Limb (tissue), 2 donors: ENCODE measurements around the gene DGCR8.

Experiments
- DNase-seq, 2 donors: peaks; one replicate each; pipeline ENCODE4 v3.0.0-alpha.2; 2016; ENCODE audit errors: extremely low spot score in 2 of 2

DGCR8 gene

DNA sequence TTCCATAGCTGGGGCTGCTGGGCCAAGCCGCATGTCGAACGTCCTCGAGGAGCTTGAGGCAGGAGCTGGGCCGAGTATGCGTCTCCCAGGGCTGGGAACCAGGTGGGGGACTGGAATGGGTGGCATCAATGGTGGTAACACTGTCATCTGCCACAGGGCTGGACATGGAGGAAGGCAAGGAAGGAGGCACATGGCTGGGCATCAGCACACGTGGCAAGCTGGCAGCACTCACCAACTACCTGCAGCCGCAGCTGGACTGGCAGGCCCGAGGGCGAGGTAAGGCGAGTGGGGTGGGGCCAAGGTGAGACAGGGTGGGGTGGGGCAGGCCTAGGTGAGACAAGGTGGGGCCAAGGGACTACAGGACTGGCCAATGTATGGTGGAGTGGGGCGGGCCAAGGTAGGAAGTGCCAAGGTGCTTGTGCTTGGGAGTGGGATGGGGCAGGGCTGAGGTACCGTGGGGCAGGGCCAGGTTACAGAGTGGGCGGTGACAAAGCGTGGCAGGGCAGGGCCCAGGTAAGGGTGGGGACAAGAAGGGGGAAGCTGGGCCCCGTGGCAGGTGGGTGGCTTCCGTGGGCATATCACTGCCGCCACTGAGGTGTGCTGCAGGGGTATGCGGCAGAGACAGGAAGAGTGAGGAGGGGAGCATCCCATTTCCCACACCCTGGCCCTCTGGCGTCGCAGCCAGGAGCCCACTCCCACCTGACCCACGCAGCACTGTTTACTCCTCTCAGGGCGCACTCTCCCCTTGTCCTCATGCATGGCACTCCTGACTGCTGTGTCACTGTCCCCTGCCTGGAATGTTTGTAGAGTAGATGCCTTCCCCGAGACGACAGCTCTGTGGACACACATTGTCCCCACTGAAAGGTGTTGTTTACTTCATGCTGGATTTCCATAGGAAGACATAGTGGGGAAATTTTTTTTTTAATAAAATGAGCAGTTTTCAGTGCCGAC is 27.5 kb upstream of the DGCR8 start:
- no peak for DNase-seq

DNA sequence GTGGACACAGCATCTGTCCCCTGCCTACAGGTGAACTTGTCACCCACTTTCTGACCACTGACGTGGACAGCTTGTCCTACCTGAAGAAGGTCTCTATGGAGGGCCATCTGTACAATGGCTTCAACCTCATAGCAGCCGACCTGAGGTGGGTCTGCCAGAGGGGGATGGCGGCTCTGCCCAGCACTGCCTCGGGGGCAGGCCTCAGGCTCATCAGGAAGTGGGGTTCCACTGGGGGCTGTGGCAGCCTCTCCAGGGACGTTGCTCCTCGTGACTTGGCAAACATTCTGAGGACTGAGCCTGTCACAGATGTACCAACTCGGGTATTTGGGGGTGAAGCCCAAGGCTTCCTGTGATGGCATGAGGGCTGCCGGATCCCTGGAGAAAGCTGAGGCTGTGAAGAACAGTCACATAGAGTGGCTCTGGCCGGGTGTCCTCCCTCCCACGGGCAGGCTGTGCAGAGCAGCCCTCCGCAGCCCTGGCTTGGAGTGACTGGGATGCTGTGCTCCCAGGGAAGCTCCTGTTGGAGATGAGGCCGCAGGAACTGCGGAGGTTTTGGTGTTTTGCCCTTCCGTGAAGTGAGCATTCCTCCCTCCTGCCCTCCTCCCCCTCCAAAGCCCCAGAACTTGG is 26.5 kb upstream of the DGCR8 start:
- no peak for DNase-seq

DNA sequence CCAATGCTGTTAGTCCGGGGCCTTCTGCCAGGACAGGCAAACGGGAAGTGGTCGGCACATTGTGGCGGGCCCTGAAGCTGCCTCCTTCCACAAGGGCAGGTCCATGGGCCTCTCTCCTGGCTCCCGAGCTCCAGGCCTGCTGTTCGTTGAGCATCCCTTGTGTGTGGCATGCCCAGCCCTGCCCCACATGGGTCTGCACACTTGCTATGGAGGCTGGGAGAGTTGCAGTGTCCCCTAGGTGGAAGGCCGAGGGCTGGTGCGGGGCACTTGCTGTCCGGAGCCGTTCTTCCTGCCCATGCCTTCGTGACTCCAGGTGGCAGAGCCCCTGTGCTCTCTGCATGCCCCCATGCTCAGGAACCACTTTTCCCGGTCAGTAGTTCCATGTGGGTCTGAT is 26.0 kb upstream of the DGCR8 start:
- no peak for DNase-seq

DNA sequence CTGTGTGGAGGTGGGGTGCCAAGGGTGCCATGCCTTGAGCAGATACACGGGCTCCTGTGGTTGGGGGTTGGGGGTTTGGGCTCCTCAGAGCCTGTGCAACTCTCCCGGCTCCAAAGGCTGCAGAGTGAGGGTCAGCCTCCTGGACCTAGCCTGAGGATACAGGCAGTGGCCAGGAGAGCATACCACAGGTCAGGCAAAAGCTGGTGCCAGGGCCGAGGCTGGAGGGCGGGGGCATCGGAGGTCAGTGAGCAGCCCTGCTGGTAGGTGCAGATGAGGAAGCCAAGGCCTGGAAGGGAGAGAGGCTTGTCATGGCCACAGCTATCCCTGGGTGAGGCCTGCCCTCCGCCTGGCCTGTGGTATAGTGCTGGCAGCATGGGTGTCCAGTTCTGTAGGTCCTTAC is 25.6 kb upstream of the DGCR8 start:
- no peak for DNase-seq

DNA sequence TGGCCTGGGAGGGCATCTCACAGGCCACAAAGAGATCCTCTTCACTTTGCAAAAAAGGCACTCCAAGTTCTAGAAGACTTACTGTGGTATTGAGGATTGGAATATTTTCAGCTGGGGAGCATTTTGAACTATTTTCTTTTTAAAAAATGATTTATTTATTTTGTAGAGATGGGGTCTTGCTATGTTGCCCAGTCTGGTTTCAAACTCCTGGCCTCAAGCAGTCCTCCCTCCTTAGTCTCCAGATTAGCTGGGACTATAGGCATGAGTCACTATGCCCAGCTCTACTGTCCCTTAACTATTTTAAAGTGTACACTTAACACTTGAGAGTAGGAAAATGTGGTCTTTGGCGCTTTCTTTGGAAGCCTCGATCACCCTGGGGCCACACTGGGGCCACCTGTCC is 24.9 kb upstream of the DGCR8 start:
- no peak for DNase-seq

DNA sequence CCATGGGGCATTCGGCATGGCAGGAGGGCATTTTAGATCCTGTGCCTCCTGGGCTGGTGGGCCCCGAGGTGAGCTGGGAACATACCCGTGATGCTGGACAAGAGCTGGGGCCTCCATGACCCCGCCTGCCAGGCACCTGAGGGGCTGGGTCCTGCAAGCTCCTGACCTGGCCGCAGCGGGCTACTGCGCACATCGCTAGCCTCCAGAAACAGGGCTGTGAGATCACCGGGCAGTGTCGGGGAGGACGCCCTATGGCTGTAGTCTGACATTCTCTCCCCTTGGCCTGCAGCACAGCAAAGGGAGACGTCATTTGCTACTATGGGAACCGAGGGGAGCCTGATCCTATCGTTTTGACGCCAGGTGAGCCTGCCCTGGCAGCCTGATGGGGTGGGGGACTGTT is 24.4 kb upstream of the DGCR8 start:
- DNase-seq, result no peak

DNA sequence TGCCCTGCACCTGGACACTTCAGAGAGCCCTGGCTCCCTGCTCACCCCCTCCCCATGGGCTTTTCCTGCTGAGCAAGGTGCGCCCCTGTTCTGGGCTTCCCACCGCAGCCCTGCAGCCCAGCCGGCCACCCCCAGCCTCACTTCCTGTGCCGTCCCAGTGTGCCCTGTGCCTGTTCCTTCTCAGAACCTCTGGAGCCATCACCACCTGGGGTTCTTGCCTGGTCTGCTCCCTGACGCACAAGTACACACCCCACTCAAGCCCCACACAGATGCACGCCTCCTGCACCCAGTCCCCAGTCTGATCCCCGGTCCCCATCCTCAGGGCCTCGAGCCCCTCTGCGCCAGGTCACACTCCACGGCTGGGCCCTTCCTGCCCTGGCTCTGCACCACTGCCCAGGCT is 23.9 kb upstream of the DGCR8 start:
- DNase-seq, result no peak

DNA sequence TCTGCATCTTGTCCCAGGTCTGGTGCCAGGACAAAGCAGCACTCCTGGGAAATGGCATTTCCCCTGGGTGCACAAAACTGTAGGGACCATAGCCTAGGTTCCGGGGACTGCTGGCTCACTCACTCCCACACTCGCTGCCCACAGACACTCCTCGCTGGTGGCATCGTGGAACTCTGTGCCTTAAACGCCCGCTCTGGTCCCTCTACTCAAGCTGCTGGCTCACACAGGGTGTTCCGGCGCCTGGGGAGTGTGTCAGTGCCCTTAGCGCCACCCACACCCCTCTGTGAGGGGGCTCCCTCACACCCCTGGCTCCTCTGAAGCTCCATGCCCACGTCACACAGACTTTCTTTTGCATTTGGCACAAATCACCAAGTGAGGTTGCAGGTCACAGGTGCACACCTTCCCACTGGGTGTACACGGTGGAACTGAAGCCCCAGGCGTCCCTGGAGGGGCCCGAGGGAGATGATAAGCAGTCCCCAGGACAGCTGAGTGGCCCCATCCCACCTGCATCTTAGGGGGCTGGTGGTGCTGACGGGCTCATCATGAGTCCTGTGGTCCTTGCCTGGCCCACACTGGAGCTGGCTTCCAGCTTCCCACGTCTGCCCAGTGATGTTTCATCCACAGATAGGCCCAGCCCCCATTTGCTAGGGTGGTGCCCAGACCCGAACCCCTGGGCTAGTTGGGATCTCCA is 23.2 kb upstream of the DGCR8 start:
- DNase-seq, result no peak

DNA sequence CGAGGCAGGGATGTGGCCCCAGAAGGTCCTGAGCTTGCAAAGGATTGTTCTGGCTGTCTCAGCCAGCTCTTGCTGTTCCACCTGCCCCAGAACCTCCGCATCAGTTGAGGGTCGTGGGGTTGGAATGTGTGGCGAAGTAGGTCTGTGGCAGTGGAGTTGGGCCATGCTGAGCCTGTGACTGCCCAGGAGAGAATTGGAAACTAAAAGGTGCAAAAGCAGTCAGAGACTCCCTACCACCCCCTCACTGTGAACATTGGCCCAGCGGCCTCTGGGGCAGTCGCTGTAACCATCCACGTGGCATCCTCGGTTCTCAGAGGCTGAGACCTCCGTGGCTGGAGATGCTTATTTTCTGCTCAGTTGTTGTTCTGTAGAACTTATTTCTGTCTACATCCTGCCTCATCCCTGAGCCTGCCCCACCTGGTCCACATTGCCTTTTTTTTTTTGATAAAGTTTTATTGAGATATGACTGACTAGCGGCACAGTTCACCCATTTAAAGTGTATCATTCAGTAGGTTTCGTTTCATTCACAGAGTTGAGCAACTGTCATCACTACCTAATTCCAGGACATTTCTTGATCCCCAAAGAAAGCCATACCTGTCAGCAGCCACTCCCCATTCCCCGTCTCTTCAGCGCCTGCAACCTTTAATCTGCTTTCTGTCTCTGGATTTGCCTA is 22.3 kb upstream of the DGCR8 start:
- no peak for DNase-seq

DNA sequence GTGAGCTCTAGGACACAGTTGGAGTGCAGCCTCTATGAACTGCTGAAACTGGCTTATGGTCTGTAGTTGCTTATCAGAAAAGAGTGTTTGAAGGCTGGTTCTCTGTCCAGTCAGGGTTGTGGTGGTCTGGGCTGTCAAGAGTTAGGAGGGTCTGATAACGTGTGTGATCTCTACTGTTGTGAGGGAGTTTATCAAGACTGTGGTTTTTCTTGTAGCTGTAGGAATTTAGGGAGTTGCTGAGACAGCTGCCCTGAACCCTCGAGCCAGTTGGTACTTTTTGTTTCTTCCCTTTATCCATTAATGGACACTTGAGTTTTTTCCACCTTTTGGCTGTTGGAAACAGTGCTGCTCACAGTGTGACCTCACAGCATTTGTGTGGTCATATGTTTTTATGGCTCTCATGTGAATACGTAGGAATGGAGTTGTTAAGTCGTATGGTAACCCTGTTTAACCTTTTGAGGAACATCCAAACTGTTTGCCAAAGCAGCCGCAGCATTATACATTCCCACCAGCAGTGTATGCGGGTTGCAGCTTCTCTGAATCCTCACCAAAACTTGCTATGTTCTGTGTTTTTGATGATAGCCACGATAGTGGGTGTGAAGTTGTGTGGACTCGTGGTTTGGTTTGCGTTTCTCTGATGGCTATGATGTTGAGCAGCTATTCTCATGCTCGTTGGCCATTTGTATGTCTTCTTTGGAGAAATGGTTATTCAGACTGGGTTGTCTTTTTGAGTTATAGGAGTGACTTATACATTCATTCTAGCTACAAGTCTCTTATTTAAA is 20.9 kb upstream of the DGCR8 start:
- DNase-seq, result no peak

DNA sequence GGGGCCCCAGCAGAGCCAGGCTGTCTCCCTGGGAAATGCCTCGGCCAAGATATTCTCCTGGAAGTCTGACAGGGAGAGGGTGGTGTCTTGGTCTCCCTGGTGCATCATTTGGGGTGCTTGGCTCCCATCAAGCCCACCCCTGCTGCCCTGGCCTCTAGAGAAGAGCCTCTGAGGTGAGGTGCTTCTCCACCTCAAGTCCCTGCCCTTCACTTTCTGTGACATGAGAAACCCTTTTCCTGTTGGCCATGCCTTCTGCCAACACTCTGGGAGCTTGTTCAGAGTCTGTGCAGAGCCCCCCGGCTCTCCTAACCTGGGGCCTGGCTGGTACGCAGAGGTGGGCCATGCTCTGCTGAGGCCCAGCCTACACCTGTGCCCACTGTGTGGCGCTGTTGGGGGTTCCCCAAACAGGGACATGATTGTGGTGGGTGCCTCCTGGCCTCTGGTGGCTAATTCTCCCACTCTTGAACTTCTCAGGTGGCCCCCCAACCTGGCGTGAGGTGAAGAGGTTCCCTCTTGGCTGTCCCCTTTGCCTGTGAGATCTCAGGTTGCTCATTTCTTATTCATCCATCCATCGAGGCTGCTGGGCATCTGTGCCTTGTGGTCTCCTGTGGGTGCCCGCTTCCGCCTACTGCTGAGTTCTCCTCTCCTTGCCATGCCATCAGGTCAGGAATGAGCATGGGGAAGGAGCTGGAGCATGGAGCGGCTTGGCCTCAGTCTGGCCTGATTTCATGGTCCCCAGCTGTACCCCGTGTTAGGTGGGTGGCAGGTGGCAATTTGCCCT is 19.2 kb upstream of the DGCR8 start:
- DNase-seq, result no peak

DNA sequence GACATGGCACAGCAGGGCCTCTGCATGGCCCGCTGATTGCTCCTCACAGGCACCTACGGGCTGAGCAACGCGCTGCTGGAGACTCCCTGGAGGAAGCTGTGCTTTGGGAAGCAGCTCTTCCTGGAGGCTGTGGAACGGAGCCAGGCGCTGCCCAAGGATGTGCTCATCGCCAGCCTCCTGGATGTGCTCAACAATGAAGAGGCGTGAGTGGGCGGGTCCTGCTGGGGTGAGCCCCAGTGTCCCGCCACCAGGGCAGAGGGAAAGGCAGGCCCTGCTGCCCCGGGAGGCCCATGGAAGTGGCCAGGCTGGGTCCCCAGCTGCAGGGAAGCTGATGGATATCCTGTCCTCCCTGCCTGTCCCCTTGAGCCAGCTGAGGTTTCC is 18.6 kb upstream of the DGCR8 start:
- DNase-seq, result no peak

DNA sequence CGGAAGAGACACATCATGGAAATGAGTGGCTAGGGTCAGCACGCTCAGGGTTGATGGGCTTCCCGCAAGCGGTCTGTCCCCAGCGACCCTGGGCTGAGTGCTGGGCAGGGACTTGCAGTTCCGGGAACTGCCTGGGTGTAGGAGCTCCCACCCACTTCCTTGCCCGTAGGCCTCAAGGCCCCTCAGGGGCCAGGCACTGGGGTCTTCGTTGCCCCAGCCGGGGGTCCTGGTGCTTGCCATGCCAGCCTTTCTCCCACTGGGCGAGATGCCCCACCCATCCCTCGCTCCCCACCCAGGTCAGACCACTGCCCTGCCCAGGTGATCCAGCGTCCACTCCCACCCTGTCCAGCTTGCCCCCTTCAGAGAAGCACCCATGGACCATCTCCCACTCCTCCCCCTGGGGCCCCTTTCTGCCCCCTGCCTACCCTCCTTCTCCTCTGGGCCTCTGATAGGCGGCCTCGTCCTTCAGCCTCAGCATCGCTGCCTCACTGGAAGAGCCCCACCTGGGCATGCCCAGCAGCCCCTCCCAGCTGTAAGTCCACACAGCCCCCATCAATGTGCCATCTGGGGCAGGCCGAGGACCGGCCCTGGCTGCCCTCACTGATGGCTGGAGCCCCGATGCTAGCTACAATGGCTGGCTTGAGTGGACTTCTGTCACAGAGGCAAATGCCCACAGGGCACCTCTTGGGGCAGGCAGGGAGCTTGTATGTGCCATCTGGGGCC is 17.8 kb upstream of the DGCR8 start:
- DNase-seq, result no peak

DNA sequence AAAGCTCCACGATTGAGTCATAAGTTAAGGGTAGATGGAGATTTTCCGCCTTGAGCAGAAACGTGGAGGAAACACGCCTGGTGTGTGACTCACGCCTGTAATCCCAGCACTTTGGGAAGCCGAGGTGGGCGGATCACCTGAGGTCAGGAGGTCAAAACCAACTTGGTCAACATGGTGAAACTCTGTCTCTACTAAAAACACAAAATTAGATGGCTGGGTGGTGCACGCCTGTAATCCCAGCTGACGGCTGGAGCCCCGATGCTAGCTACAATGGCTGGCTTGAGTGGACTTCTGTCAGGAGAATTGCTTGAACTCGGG is 17.3 kb upstream of the DGCR8 start:
- no peak for DNase-seq

DNA sequence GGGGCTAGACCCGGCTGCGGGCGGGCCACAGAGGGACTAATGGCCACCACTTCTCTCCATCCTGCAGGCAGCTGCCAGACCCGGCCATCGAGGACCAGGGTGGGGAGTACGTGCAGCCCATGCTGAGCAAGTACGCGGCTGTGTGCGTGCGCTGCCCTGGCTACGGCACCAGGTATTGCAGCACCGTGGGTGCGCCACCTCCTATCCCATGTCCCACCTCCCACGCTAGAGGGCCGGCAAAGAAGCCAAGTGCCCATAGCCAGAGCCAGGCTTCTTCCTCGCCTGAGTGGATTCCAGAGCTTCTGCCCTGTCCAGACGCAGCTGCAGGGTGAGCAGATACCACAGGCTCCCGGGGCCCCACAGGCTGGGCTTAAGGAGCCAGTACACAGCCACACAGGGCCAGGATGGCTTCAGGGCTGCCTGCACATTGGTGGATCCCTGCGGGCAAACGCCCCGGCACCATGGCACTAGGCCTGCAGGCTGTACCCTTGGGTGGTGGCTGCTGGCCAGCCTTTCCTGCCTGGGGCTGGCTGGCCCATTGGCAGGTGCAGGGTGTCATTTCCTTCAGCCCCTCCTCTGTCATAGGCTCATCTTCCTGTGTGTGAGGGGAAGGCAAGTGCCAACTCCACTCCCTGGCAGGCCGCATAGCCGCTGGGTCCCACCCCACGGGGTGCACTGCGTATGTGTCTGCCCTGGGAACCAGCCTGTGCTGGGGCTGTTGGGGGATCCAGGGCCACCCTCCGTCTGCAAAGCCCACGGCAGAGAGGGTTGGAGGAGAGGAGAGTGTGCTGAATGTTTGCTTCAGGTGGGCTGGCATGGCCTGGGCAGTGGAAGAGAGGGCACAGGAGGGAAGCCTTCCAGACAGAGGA is 16.5 kb upstream of the DGCR8 start:
- no peak for DNase-seq

DNA sequence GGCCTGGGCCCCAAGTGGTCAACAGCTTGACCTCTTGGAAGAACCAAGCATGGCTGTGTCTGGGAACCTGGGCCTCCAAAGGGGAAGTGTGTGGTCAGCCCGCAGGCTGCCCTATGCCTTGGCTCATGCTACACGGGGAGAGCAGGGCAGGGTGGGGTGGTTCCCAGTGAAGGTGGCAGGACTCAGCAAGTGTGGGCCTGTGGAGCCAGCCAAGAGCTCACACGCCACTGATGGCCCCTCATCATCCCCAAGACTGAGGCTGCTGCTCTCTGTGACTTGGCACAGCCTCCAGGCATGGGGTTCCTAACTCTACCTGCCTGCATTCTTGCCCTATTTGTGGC is 15.9 kb upstream of the DGCR8 start:
- DNase-seq, result no peak

DNA sequence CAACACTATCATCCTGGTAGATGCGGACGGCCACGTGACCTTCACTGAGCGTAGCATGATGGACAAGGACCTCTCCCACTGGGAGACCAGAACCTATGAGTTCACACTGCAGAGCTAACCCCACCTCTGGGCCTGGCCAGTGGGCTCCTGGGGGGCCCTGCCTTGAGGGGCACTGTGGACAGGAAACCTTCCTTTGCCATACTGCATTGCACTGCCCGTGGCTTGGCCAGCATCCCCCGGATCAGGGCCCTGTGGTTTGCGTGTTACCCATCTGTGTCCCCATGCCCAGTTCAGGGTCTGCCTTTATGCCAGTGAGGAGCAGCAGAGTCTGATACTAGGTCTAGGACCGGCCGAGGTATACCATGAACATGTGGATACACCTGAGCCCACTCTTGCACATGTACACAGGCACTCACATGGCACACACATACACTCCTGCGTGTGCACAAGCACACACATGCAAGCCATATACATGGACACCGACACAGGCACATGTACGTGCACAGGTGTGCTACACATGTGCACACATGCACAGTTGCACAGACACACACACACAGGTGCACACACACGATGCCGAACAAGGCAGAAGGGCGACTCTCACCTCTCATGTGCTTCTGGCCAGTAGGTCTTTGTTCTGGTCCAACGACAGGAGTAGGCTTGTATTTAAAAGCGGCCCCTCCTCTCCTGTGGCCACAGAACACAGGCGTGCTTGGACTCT is 15.3 kb upstream of the DGCR8 start:
- DNase-seq, result no peak

DNA sequence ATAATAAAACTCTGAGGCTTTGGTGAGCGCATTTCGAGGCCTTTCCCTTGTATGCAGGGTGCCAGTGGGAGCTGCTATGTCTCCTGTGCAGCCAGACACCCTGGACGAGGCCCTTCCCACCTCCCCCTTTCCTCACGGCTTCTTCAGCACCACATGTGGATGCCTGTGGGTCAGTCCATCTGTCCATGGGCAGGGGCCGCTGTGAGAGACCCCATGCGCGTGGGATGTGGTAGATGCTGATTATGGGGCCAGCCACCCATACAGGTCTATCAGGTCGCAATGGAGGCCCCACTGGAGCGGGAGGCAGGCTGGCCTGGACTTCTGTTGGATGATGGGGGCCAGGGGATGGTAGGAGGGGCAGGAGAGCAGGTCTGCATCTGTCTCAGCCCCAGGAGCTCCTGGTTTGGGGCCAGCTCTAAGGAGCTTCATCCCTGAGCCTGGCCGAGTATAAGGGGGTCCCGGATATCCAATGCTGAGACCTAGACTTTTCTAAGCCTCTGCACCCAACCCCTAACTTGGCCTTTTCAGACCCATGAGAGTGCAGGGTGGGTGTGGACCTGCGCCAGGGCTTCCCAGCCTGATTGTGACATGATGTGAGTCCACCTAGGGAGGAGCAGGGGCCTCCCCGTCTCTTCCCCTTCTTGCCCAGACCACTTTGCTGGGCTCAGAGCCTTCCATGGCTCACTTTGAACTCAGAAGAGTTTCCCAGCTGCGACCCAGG is 14.0 kb upstream of the DGCR8 start:
- DNase-seq, result no peak
